Endometrium (tissue), 2 donors: Measurements from ENCODE around the gene THYN1.

Experiments
- FAIRE-seq: peaks from 2 replicates; lab custom pipeline; 2012; peaks lifted over from hg19 to GRCh38; lab: Jason Lieb, UNC
- donor health status: control.
- donor health status: control.

The THYN1 gene

DNA sequence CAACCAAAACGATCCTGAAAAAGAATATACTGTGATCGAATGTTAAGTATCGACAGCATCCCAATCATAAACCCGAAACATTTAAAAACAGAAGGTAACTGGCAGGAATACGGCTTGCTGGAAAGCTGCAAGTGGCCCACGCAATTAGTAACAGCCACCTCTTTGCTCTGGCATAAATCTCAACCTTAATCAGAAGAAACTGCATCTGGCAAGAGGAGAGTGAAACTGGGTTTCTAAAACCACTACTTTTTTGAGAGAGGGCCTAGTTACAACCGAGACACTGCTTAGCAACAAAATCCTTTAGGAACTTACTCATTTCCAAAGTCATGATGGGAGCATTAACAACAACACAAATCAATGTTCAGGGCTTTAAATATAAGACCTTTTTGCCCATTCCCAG lies 37.3 kb downstream of the THYN1 start:
- FAIRE-seq, result no peak

DNA sequence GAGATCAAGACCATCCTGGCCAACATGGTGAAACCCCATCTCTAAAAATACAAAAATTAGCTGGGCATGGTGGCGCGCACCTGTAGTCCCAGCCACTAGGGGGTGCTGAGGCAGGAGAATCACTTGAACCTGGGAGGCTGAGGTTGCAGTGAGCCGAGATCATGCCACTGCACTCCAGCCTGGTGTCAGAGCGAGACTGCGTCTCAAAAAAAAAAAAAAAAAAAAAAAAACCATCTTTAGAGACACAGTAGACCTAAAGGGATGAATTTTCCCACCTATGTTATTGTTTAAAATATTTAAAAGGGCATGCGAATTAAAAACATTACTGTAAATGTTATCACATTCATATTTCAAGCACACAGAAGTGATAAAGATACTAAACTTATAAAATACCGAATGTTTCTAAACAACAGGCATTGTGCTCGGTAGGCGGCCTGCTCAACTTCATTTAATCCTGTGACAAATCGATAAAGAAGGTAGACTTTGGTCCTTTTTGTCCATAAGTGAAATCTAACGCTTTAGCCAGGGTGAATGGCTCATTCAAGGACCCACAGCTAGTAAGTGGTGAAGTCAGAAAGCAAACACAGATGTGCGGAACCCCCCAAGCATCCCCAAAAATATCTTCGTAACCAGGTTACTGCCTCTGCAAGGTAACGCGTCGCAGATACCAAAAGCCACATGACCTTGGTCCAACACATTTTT lies 45.5 kb downstream of the THYN1 start:
- no peak for FAIRE-seq

DNA sequence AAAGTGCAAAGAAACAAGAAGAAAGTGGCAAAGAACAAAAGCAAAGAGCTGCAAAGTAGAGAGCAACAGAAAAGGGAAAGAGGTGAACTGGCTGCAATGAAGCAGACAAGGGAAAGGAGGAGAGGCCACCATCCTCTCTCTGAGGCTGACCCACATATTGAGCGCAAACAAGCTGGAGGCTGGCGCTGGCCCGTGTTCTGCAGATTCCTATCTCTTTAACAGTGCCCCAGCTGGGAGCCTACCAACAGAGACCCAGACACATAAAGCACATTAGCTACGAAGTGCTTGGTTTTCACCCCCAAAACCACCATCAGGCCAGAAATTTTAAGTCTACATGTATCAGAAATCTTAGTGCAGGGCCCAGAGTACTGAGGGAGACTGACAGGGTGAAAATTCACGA lies 47.0 kb downstream of the THYN1 start:
- FAIRE-seq, result no peak

DNA sequence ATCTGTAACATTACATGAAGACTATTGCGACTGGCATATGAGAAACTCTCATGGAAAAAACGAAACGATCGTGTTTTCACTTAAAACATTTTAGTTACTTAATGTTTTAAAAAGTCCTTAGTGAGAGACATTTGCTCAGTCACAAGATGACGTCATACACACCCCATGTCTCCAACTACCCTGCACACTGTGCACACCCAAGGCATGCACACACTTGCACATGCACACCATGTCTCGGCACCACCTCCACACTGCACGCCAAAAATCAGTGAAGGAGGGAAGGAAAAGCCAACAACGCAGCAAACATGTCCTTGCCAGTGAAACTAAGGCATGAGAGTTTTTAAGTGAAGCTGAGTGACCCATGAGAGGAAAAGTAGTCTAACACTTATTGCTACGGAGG lies 47.4 kb downstream of the THYN1 start:
- FAIRE-seq, result no peak

DNA sequence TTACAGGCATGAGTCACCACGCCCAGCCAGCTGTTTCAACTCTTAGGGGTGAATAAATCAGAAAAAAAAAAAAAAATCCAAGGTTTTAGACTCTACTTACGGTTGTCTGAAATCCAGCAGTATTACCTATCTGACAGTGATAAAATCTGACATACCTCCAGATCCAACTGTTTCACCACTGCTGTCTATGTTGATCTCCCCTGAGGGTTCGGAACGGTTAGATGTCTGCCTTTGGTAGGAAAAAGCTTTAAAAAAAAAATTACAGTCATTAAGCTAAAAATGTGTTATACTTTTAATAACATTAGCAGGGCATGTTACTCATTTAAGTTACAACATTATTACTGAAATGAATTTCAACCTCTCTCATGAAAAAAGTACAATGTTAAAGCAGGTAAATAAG lies 50.5 kb downstream of the THYN1 start:
- no peak for FAIRE-seq

DNA sequence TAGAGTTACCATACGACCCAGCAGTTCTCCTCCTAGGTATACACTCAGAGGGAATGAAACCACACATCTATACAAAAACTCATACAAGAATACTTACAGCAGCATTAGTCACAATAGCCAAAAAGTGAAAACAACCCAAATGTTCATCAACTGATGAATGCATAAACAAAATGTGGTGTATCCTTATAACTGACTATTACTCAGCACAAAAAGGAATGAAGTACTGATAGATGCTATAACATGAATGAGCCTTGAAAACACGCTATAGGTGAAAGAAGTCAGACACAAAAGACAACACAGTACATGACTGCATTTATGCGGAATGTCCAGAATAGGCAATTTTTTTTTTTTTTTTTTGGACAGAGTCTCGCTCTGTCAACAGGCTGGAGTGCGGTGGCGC lies 52.5 kb downstream of the THYN1 start:
- no peak for FAIRE-seq

DNA sequence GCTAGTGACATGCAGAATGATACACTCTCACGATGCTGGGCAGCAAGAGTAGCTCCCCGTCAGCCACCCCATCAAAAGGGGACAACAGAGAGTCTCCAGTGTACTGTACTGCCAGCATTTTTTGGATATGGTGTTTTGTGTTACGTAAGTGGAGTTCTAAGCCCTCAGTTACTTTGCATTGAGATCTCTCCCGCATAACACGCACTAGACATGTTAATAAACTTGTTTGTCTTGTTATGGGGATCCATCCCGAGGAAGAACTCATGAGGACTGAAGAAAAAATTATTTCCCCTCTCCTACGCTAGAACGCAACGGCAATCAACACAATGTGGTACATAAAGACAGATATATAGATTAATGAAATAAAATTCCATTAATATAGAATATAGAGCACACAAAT lies 53.6 kb downstream of the THYN1 start:
- FAIRE-seq, result no peak
